ENCODE data around the gene LRRC2.

- TF ChIP-seq CTCF (IDR thresholded peaks at IDR 0.05; ENCODE audit: poor library complexity) (no peak), EZH2phosphoT487 (IDR thresholded peaks at IDR 0.05; ENCODE audit: low read depth, severe bottlenecking, unreplicated experiment) (no peak), EZH2 (IDR thresholded peaks at IDR 0.05; ENCODE audit: borderline replicate concordance) (no peak)
These were observed 87.1 kb downstream of the LRRC2 start for GRCh38 chr3:46479021-46479420.
